Mammary epithelial cell (primary cell): ENCODE results near the gene FRMD7.

Source experiments
- EZH2 ChIP-seq: IDR thresholded peaks from 2 replicates; pipeline ENCODE4 v1.6.1; 2012; ENCODE audit warnings: low read length, inconsistent platforms, borderline replicate concordance
- TF ChIP-seq, protein P1 (sequence below), 2 donors: IDR thresholded peaks in 1 of 2; conservative IDR thresholded peaks in 1 of 2; 2 replicates each; pipeline ENCODE4 v1.5.1; 2011 to 2012; ENCODE audit warnings: inconsistent platforms in 2 of 2, low read length in 2 of 2, mild to moderate bottlenecking in 2 of 2, control low read depth in 1 of 2, low read depth in 1 of 2; ENCODE audit not compliant: insufficient read depth in 1 of 2; ENCODE audit errors: extremely low read depth in 1 of 2

DNA sequence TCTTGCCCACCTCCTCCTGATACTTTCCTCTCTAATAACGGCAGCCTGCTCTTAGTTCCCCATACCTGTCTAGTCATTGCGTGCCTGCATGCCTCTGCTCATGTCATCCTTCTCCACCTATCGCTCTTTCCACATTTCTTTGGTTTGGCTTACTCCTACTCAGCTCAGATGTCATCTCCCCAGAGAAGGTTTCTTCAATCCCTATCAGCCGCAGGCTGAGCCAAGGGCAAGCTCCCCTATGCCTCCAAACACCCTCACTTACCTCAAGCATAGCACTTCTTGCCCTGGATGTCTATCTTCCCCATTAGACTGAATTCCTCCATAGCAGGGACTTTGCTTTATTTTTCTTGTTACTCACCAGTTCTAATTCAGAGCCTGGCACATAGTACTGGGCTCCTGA lies 26.6 kb downstream of the FRMD7 start:
- TF ChIP-seq, protein P1, sequence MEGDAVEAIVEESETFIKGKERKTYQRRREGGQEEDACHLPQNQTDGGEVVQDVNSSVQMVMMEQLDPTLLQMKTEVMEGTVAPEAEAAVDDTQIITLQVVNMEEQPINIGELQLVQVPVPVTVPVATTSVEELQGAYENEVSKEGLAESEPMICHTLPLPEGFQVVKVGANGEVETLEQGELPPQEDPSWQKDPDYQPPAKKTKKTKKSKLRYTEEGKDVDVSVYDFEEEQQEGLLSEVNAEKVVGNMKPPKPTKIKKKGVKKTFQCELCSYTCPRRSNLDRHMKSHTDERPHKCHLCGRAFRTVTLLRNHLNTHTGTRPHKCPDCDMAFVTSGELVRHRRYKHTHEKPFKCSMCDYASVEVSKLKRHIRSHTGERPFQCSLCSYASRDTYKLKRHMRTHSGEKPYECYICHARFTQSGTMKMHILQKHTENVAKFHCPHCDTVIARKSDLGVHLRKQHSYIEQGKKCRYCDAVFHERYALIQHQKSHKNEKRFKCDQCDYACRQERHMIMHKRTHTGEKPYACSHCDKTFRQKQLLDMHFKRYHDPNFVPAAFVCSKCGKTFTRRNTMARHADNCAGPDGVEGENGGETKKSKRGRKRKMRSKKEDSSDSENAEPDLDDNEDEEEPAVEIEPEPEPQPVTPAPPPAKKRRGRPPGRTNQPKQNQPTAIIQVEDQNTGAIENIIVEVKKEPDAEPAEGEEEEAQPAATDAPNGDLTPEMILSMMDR (conservative IDR thresholded peaks at IDR 0.05 in 1 of 2, IDR thresholded peaks at IDR 0.05 in 1 of 2; ENCODE audit: extremely low read depth in 1 of 2, insufficient read depth in 1 of 2, low read depth in 1 of 2, low read length in 2 of 2) = no peak
- no peak for TF ChIP-seq EZH2
